BE2C (cell line): ENCODE measurements around the gene CNTLN.
"Not testable (repeated sequence)": the region's sequence is repeated elsewhere in the genome, so short reads cannot be mapped to it uniquely, and the experiment has no call there.

Experiments used
- DNase-seq: peaks from one replicate; pipeline ENCODE4 v3.0.0-alpha.2; 2020
- H3K27me3 ChIP-seq: fragments of 250-450 bp; sonication (Bioruptor Pico); 2 replicates; pipeline ENCODE4 v1.5.1; 2020; ENCODE audit warnings: mild to moderate bottlenecking
- H3K36me3 ChIP-seq: fragments of 250-450 bp; sonication (Bioruptor Pico); 2 replicates; pipeline ENCODE4 v1.5.1; 2020; ENCODE audit warnings: mild to moderate bottlenecking
- H3K4me1 ChIP-seq: fragments of 250-450 bp; sonication (Bioruptor Pico); 2 replicates; pipeline ENCODE4 v1.5.1; 2020
- H3K4me3 ChIP-seq: 2 replicates; pipeline ENCODE4 v1.5.1; 2011; ENCODE audit warnings: low read depth, low read length
- H3K9me3 ChIP-seq: fragments of 250-450 bp; sonication (Bioruptor Pico); 2 replicates; pipeline ENCODE4 v1.5.1; 2020
- CTCF ChIP-seq: IDR thresholded peaks from 2 replicates; pipeline ENCODE4 v1.5.1; 2012; ENCODE audit warnings: mild to moderate bottlenecking, low read depth, low read length

The CNTLN gene

GRCh38 chr9:17521100-17521855 lies 386.4 kb downstream of the CNTLN start:
- Histone ChIP-seq H3K4me1 (no peaks in the 10 kb centered on the region), H3K27me3 (no peaks in the 10 kb centered on the region), H3K36me3 (no peaks in the 10 kb centered on the region), H3K4me3 (no peak overlapping the region), H3K9me3 (no peaks in the 10 kb centered on the region; the same call in 1 of the 2 replicates)
- TF ChIP-seq CTCF = 0 out of 2 replicates have a peak, but pooled peaks have one; percentile 13
- DNase-seq = no peak

GRCh38 chr9:17526726-17527125 lies 391.9 kb downstream of the CNTLN start:
- H3K4me3 ChIP-seq, H3K27me3 ChIP-seq, DNase-seq, H3K4me1 ChIP-seq, H3K9me3 ChIP-seq, H3K36me3 ChIP-seq: not testable (repeated sequence)

GRCh38 chr9:17528859-17529258 lies 394.0 kb downstream of the CNTLN start:
- no peak for DNase-seq
- no peak for TF ChIP-seq CTCF
- H3K4me1 ChIP-seq = no peaks in the 10 kb centered on the region; the same call in 1 of the 2 replicates
- H3K4me3 ChIP-seq = no peak overlapping the region
- no peaks in the 10 kb centered on the region for H3K9me3 ChIP-seq
- H3K36me3 ChIP-seq = no peaks in the 10 kb centered on the region
- no peaks in the 10 kb centered on the region; the same call in 1 of the 2 replicates for H3K27me3 ChIP-seq

DNA sequence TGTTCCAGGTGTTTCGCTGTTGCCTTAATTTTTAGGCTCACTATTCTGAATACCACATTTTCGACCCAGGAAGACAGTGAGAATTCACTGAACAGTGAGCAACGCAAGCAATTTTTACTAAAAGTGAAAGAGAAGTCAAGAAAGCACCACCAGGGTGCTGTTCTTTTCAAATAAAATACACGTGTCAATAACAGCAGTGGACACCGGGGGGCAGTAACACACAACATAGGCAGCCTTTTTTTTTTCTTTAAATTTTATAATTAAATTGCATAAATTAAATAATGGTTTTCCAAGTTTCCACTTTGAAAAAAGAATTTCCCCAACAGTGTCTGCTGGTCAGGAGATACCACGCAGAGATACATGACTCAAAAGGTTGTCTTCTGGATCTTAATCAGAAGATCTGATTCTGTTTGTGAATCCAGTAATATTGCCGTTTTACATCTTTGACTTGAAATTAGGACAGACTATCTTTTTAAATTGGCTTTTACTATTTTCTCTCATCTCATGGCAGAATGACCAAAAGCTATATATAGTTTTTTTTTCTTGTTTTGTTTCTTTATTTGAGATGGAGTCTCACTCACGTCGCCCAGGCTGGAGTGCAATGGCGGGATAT lies 396.9 kb downstream of the CNTLN start:
- Histone ChIP-seq H3K4me3 (peak overlapping the region; percentile 49), H3K27me3 (no peaks in the 10 kb centered on the region; the same call in none of the 2 replicates), H3K4me1 (no peaks in the 10 kb centered on the region; the same call in 1 of the 2 replicates), H3K9me3 (no peaks in the 10 kb centered on the region), H3K36me3 (no peaks in the 10 kb centered on the region)
- peak; percentile 78 for TF ChIP-seq CTCF
- DNase-seq = peak; percentile 53

DNA sequence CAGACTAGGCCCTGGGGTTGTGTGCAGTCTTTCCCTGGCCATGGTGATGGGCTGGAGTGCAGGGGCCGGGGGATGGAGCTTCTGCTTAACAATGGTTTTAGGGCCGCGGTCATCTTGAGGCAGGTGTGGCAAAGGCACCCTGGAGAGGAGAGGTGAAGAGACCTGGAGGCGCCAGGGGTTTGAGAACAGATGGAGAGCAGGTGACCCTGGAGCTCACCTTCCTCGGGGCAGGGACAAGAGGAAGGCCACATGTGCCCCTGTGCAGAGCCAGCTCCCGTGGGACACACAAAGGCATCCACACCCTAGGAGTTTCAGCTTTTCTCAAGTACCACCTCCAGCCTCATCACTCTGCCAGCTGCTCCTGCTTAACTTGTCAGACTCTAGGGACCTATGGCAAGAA lies 397.6 kb downstream of the CNTLN start:
- H3K4me3 ChIP-seq = no peak overlapping the region
- no peaks in the 10 kb centered on the region for H3K9me3 ChIP-seq
- no peak for DNase-seq
- no peak for TF ChIP-seq CTCF
- no peaks in the 10 kb centered on the region; the same call in 1 of the 2 replicates for H3K4me1 ChIP-seq
- no peaks in the 10 kb centered on the region for H3K36me3 ChIP-seq
- no peaks in the 10 kb centered on the region; the same call in none of the 2 replicates for H3K27me3 ChIP-seq

DNA sequence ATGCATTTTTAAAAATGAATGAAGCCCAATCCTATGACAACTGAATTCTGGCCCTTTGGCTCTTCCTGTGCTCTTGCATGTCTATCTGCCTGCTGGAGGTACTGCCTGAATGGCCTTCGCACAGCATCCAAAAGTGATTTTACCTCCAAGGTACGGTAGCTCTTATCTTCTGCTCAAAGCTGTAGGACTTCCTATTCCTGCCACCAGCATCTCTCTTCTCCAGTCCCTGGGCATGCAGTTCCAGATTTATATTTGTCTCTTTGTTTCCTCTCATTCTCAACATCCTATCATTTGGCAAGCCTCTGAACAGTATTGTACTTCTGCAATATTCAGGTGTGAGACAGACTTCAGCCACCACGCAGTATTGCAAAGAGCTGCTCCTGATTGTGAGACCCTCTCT lies 400.3 kb downstream of the CNTLN start:
- TF ChIP-seq CTCF = no peak
- no peak for DNase-seq
- H3K4me1 ChIP-seq = no peaks in the 10 kb centered on the region

More for the DNA sequence above, 400.3 kb downstream of the CNTLN start:
- Histone ChIP-seq H3K4me3 (no peak overlapping the region), H3K9me3 (no peaks in the 10 kb centered on the region), H3K27me3 (no peaks in the 10 kb centered on the region; the same call in none of the 2 replicates), H3K36me3 (no peaks in the 10 kb centered on the region)
